Omental fat pad (tissue), 4 donors: ENCODE results near the gene SP1. TPM values are rescaled to one million over a fixed set of nuclear protein-coding genes. Genes with fewer than 3 reads are reported as not detected.
"Not testable (repeated sequence)": the region's sequence is repeated elsewhere in the genome, so short reads cannot be mapped to it uniquely, and the experiment has no call there.

Experiments
- ATAC-seq: fragments of 150-250 bp; one replicate; pipeline ENCODE4 v1.9.1; 2016; ENCODE audit warnings: mild to moderate bottlenecking, moderate library complexity; ENCODE audit not compliant: low FRiP score
- DNase-seq: peaks from one replicate; pipeline ENCODE4 v3.0.0-alpha.2; 2019; ENCODE audit warnings: low spot score
- total RNA-seq, 4 donors: library from RNA; depleted of rRNA; stranded (reverse); fragments of >200 nt; gene quantifications; one replicate each; pipeline ENCODE4 v1.1.0, GENCODE V29; 2016
- TF ChIP-seq, protein P1 (sequence below), 3 donors: fragments of 450-650 bp; IDR thresholded peaks; one replicate each; pipeline ENCODE4 v1.5.1; 2016 to 2017; ENCODE audit warnings: antibody characterized with exemption in 3 of 3, mild to moderate bottlenecking in 3 of 3, moderate library complexity in 2 of 3

The SP1 gene
- total RNA-seq, 4 donors from 2014 or later: 53.1 to 73.8 (median 62.2) TPM

DNA sequence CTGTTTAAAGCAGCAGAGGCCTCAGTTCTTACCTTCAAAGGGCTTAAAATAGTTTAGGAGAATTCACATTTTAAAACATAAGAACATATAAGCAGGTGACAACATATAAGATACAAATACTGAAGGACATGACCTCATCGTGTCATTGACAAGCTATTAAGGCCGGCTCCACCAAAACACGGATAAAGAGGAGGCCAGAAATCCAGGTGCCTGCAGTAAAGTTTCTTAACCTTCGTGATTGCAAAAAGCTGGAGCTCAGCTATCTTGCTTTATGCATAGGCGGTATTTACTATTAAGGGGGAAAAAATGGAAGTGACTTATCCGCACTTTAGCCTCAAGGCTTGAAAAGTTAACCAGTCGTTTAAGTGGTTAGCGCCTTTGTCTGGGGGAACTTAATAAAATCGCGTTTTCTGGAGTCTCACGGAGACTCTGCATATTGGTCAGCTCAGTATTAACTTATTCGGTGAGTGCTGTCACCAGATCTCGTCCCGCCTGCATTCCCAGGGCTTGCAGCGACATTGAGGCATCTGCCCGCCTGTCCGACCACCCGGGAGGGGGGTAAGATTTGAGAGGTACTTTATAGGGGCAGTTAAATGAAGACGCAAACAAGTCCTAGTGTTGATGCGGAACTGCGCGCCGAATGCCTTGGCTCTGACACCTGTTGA is 1.1 kb upstream of the SP1 start:
- no peak for DNase-seq
- TF ChIP-seq, protein P1, sequence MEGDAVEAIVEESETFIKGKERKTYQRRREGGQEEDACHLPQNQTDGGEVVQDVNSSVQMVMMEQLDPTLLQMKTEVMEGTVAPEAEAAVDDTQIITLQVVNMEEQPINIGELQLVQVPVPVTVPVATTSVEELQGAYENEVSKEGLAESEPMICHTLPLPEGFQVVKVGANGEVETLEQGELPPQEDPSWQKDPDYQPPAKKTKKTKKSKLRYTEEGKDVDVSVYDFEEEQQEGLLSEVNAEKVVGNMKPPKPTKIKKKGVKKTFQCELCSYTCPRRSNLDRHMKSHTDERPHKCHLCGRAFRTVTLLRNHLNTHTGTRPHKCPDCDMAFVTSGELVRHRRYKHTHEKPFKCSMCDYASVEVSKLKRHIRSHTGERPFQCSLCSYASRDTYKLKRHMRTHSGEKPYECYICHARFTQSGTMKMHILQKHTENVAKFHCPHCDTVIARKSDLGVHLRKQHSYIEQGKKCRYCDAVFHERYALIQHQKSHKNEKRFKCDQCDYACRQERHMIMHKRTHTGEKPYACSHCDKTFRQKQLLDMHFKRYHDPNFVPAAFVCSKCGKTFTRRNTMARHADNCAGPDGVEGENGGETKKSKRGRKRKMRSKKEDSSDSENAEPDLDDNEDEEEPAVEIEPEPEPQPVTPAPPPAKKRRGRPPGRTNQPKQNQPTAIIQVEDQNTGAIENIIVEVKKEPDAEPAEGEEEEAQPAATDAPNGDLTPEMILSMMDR (IDR thresholded peaks at IDR 0.05): no peak
- ATAC-seq: no peak

DNA sequence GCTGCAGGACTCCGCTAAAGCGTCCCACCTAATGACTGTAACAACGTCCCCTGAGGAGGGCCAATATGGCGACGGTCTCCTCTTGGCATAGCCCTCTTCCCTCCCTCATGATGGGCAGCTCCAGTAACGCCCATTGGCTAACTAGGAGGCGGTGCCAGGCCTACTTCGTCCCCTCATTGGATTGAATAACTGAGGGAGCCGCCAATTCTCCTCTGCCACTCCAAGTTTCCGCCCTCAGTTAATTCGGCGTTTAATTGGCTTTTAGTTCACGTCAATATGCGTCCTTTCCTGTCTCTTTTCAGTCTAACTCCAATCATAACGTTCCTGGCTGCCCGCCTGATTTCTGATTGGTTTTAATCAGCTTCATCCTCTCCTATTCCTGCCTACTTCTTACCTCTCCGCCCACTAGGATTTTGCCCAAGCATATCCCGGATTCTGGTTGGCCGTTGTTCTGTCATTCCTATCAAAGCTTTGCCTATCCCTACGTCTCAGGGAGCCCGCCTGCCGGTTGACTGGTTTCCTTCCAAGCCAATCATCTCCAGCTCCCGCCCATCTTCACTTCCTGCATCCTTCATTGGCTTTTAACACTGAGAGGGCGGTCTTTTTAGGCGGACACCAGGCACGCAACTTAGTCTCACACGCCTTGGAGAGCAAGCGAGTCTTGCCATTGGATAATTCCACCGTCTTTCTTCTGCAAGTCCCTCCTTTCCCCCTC is 430 bp upstream of the SP1 start:
- TF ChIP-seq, protein P1 (IDR thresholded peaks at IDR 0.05): peak in 1 of 3 donors; percentile 4
- ATAC-seq: peak; percentile 90
- peak; percentile 96 for DNase-seq

DNA sequence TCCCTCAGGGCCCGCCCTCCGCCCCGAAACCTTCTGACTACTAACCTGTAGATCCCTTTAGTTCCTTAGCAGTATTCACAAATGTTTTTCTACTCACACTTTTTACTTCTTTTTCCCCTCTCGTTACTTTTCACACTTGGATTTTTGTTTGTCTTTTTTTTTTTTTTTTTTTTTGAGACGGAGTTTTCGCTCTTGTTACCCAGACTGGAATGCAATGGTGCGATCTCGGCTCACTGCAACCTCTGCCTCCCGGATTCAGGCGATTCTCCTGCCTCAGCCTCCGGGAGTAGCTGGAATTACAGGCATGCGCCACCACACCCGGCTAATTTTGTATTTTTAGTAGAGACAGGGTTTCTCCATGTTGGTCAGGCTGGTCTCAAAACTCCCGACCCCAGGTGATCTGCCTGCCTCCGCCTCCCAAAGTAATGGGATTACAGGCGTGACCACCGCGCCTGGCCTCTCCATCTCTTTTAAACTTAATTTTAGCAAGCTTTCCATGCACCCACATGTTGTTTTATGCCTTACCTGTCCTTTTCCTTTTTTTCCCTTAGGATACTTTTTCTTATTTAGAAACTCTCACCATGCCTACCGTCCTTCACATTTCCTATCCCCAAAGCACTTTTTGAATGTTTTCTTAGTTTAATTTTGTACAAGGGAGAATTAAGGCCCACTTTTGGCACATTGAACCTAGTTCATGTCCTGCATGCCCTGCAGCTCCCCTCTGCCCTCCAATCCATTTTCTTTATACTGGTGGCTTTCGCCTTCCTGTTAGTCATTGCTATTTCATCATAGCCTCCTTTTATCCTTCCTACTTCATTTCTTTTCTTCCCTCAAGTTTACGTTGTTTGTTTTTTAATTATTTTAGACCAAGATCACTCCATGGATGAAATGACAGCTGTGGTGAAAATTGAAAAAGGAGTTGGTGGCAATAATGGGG is 1.1 kb downstream of the SP1 start:
- TF ChIP-seq, protein P1 (IDR thresholded peaks at IDR 0.05): no peak
- ATAC-seq: no peak
- no peak for DNase-seq

DNA sequence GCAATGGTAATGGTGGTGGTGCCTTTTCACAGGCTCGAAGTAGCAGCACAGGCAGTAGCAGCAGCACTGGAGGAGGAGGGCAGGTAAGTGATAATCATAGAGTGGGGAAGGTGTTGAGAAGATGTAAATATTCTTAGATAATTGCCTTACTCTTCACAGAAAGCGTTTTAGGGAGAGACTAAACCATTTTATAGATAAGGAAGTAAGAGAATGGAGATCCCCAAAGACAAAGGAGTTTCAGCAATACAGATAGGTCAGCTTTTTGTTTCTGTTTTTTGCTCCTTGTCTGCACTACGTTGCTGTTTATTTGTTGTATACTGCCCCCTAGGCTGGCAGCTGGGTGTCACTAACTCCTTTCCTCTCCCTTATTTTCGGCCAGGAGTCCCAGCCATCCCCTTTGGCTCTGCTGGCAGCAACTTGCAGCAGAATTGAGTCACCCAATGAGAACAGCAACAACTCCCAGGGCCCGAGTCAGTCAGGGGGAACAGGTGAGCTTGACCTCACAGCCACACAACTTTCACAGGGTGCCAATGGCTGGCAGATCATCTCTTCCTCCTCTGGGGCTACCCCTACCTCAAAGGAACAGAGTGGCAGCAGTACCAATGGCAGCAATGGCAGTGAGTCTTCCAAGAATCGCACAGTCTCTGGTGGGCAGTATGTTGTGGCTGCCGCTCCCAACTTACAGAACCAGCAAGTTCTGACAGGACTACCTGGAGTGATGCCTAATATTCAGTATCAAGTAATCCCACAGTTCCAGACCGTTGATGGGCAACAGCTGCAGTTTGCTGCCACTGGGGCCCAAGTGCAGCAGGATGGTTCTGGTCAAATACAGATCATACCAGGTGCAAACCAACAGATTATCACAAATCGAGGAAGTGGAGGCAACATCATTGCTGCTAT is 2.0 kb downstream of the SP1 start:
- no peak for ATAC-seq
- no peak for DNase-seq

DNA sequence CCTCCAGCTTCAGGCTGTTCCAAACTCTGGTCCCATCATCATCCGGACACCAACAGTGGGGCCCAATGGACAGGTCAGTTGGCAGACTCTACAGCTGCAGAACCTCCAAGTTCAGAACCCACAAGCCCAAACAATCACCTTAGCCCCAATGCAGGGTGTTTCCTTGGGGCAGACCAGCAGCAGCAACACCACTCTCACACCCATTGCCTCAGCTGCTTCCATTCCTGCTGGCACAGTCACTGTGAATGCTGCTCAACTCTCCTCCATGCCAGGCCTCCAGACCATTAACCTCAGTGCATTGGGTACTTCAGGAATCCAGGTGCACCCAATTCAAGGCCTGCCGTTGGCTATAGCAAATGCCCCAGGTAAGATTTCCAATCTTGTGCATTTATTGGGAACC is 3.3 kb downstream of the SP1 start:
- ATAC-seq: no peak
- TF ChIP-seq, protein P1 (IDR thresholded peaks at IDR 0.05): no peak
- no peak for DNase-seq

More for the DNA sequence above, 2.0 kb downstream of the SP1 start:
- TF ChIP-seq, protein P1 (IDR thresholded peaks at IDR 0.05): no peak

DNA sequence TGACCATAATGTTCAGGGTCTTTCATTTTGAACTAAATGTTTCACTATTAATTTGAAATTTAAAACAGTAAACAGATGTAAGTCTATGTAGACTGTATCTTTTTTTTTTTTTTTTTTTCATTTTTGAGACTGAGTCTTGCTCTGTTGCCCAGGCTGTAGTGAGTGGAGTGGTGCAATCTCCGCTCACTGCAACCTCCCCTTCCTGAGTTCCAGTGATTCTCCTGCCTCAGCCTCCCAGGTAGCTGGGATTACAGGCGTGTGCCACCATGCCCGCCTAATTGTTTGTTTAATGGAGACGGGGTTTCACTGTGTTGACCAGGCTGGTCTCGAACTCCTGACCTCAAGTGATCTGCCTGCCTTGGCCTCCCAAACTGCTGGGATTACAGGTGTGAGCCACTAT is 6.4 kb downstream of the SP1 start:
- DNase-seq, ATAC-seq: not testable (repeated sequence)
